GM12873 (cell line): Measurements from ENCODE around the gene ADRB1.

Experiments used
- CTCF ChIP-seq: IDR thresholded peaks from 2 replicates; pipeline ENCODE4 v1.5.1; 2012; ENCODE audit warnings: low read depth, mild to moderate bottlenecking, moderate library complexity, low read length, control low read depth; ENCODE audit not compliant: insufficient read depth; ENCODE audit errors: missing control alignments

Gene ADRB1

GRCh38 chr10:114021154-114021553, 22.5 kb upstream of the ADRB1 start:
- no peak for TF ChIP-seq CTCF

- no peak for TF ChIP-seq CTCF
Observed at GRCh38 chr10:114021717-114022680, 21.7 kb upstream of the ADRB1 start.

DNA sequence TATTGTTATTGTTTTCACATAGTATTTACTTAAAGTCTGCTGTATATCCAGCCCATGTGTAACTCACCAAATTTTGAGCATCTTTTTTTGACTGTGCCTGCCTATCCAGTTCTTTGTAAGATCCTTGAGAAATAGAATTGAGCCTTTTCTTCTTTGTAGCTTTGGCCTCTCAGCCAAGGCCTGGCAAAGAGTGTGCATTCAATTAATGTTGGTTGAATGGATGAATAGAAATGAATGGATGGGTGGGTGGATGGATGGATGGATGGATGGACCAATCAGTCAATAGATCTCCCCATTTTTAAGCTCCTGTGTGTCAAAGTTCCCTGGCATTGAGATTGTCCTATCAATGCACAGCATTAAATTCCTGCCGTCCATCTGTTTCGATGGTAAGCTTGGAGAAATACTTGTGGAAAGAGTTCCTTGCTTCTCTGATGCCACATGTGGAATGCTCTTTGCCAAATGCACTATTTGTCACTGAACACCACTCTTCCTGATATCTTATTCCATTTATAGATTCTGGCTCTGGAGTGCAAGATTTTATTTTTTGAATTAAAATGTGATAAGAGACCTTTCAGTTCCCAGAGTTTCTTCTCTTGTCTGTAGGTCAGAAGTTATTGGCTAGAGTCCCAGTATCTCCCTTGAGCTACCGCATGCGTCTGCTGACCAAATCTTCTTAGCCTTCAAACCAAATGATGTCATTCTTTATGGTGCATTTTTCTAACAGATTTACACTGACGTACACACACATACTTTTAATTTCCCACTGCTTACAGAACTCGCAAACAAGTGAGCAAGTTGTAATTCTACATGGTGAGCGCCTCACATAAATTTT, 20.7 kb upstream of the ADRB1 start:
- no peak for TF ChIP-seq CTCF

DNA sequence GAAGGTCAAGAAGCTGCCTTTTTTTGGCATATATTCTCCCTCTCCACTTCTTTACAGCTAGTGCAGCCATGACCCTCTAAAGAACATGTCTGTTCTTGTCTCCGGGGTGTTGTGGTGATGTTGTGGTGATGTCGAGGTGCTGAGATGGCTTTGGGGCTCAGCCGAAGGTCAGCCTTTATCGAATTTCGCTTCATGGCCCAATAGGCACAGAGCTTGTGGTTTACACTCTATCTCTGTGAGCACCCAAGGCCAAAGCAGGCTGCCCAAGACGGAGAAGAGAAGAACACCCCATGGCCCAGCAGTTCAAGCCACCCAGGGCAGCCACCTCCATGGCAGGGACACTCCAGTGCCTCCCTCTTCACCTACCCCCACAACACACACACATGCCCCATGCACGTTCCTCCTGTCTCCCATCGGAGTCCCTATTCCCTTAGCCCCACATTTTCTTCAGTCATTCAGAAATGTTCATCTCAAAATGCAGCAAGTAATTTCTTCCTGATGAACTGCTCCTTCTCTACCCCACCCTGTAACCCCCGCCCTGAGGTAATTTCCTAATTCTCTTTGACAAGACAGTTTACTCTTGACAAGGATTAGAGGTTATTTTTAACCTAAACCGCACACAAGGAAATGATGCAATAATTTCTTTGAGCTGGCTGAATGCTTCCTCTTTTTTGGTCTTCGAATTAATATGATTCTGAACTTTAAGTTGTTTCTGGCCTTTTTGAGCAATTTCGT, 18.6 kb upstream of the ADRB1 start:
- TF ChIP-seq CTCF, result no peak

- TF ChIP-seq CTCF, result no peak
Observed at GRCh38 chr10:114025611-114026130, 18.0 kb upstream of the ADRB1 start.

DNA sequence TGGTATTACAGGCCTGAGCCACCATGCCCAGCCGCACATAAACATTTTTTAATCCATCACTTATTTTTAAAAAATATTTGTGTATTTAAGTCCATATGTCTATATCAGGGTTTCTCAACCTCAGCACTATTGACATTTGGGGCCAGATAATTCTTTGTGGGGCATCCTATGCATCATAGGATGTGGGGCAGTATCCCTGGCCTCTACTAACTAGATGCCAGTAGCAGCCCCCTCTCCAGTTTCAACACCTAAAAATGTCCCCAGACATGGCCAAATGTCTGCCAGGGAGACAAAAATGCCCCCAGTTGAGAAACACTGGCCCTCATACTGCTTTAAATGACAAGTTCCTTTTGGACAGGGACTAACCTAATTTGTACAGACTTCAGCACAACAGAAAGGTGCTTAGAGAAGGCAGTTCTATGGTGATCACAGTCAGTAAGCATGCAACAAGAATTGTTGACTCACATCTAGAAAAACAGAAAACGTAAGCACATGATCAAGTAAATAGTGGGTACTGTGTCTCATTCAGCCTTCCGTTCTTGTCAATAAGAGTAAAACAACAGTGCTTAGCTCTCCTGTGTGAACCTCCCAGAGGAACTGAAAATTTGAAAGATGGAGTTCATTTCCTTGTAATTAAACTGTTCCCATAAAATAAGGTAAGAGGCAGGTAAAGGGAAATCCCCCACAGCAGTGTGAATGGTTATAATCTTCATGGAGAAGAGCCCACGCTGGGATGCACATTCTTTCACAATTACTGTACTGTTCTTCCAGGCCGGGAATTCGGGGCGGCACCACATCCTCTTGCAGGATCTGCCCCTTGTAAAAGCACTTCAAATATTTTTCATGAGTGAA, 17.3 kb upstream of the ADRB1 start:
- TF ChIP-seq CTCF, result no peak
